OCI-M2 (cell line): Measurements from ENCODE around the gene DNMT1.

Source experiments
- DNase-seq: peaks from one replicate; lab custom pipeline; 2025; ENCODE audit not compliant: unreplicated experiment; lab: John Stamatoyannopoulos, UW

The DNMT1 gene

DNA sequence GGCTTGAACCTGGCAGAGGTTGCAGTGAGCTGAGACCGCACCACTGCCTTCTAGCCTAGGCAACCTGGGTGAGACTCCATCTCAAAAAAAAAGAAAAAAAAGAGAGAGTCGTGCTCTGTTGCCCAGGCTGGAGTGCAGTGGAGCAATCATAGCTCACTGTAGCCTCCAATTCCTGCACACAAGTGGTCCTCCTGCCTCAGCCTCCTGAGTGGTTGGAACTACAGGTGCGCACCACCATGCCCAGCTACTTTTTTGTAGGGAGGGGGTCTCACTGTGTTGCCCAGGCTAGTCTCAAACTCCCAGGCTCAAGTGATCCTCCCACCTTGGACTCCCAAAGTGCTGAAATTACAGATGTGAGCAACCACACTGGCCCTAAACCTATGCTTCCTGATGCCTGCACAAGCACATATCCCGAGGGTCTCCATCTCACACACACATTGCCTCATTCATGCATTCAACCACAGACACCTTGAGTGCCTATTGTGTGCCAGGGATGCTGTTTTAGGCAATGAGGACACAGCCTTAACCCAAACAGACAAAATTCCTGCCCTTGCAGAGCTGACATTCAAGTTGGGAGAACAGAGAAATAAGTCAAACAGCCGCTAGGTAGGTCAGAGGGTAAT, 94.5 kb downstream of the DNMT1 start:
- DNase-seq, result no peak

DNA sequence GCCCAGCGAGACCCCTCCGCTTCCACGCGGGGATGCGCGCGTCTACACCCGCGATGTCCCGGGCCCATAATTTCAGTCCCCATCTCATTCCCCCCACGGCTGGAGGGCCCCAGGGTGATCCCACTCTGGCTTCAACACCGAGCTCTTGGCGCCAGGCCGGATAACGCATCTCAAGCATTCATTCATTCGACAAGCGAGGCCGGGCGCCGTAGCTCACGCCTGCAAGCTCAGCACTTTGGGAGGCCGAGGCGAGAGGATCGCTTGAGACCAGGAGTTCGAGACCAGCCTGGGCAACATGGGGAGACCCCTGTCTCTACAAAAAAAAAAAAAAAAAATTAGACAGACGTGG, 98.2 kb downstream of the DNMT1 start:
- DNase-seq, result no peak

DNA sequence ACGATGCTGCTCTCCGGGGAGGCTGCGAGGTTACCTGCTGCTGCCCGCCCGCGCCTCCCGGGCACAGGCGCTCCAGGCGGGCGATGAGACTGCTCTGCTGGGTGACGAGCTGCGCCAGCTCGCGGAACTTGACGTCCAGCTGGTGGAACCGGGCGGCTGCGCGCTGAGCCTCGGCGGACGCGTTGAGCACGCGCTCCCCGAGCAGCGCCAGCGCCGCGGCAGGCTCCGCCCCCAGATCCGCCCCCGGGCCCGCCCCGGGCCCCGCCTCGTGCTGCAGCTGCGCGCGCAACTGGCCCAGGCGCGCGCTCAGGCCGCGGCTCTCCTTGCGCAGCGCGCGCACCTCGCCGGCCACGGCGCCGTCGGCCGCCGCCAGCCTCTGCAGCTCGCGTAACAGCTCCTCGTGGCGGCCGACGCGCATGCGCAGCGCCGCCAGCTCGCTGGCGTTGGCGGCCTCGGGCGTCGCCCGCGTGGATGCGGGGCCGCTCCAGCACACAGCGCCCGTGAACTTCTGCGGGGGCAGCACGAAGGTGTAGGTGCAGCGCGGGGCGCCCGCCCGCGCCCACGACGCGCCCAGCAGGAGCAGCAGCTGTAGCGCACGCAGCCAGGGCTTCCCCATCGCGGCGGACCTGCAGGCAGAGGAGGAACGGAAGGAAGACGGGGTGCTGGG, 98.7 kb downstream of the DNMT1 start:
- DNase-seq, result no peak

DNA sequence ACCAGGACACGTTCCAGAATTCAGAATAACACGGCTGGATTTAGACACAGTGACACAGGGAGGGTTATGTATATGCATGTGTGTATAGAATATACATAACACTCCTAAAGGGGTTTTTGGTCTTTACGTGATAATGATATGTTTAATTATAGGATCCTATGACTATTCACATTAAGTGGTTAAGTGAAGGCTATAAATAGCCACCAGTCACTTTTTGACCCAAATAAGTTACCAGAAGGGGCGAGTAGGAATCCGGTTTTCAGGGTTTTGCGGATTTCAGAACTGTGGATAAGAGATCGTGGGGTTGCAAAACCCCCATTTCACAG, 99.2 kb downstream of the DNMT1 start:
- DNase-seq, result no peak

DNA sequence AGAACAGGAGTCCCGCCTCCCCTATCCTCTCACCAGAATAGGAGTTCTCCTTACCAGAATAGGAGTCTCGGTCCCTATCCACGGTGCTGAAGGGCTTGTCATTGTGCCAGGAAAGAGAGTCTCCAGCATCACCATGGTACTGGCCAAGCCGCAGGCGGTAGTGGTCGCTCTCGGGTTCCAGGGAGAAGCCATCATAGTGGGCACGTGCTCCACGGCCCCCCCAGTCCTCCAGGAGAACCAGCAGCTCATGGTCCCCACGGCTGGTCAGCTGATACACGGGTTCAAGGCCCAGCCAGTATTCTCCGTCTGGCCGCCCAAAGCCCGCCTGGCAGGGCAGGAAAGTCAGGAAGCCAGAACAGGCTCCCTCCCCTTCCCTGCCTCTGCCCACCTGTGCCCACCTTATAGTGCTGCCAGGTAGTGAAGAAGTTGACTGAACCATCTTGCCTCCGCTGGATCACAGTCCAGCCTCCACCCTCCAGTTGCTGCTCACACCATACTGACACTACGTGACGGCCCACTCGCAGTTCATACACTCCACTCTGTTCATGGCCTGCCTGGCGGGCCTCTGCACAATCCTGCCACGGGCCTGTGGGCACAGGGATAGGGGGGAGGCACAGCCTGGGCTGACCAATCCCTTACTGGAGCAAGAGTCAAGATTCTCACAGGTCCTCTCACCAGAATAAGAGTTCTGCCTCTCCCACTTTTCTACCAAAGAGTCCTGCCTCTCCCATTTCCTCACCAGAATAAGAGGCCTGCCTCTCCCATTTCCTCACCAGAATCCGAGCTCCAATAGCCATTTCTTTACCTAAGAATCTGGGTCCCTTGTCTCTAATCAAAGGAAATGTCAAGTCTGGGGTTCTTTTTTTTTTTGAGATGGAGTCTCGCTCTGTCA, 101.2 kb downstream of the DNMT1 start:
- DNase-seq, result no peak

DNA sequence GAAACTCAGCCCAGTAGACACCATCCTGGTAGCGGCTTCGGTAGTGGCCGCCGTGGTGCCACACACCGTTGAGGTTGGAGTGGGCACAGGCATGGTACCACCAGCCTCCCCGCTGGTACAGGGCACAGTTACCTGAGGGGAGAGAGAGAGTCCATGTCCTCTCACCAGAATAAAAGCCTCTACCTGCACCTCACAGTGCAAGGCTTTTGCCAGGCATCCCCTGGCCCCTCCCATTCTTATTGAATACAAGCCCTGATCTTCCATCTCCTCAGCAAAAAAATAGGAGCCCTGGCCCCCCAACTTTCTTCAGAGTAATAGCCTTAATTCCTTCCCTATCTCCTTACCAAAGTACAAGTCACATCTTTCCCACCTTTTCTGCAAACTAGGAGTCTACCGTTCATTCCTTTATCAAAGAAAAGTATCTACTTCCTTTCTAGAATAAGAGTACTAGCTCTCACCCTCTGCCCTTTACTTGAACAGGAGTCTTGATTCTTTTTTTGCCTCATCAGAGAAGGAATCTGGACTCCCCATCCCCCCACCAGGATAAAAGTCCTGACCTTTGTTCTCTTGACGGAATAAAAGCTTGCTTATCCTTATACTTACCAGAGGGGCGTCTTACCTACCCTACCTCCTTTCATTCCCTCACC, 102.0 kb downstream of the DNMT1 start:
- no peak for DNase-seq

DNA sequence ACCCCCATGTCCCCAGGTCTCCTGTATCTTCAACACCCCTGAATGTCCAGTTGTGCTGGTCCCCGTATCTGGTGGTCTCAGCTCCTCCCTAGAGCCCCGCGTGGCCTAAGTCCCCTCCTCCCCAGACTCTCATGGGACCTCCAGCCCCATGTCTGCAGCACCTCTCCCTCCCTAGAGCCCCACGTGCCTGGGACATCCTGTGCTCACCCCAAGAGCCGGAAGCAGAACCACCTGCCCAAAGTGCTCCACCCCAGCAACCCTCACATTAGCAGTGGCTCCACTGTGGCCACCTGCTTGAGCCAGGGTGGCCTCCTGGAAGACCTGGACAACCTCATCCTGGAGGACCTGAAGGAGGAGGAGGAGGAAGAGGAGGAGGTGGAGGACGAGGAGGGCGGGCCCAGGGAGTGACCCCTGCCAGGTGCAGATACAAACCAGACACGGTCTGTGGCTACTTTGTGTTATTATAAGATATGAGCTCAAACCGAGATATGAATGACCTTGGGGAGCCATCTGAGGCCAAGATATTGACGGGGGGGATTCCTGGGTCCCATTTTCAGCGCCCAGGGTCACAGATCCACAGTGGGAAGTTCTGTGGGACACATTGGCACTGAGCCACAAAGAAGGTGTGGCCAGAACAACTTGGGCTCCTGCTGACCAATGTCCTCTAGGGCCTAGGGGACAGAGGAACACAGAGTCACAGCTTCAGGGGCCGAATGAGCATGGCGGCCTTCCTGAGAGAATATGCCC, 102.7 kb downstream of the DNMT1 start:
- no peak for DNase-seq

DNA sequence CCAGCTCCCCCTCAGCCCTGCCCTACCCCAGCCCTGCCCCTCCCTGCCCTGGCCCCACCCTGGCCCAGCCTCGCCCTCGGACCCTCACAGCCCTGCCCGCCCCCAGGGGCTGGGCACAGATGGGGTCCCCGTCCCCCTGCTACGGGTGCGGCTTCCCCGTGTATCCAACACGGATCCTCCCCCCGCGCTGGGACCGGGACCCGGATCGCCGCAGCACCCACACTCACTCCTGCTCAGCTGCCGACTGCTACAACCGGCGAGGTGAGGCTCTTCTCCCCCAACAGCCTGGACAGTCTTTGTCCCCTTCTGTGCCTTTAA, 103.4 kb downstream of the DNMT1 start:
- no peak for DNase-seq

DNA sequence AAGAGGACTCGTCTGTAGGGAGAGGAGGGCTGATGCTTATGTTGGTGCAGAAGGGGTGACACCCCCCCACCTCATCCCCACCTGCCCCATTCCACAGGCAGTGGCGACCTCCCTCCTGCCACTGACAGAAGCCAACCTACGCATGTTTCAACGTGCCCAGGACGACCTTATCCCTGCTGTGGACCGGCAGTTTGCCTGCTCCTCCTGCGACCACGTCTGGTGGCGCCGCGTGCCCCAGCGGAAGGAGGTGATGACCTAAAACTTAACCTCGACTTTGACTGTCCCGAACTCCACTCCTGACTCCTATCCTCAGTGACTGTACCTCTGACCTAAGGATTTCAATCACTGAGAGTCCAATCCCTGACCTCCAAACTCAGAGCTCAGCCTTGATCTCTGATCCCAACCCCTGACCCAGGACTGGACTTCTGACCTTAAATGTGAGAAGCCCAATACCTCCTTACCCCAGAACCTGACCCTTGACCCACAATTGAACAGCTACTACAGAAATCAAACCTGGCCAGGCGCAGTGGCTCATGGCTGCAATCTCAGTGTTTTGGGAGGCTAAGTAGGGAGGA, 104.9 kb downstream of the DNMT1 start:
- DNase-seq, result no peak

DNA sequence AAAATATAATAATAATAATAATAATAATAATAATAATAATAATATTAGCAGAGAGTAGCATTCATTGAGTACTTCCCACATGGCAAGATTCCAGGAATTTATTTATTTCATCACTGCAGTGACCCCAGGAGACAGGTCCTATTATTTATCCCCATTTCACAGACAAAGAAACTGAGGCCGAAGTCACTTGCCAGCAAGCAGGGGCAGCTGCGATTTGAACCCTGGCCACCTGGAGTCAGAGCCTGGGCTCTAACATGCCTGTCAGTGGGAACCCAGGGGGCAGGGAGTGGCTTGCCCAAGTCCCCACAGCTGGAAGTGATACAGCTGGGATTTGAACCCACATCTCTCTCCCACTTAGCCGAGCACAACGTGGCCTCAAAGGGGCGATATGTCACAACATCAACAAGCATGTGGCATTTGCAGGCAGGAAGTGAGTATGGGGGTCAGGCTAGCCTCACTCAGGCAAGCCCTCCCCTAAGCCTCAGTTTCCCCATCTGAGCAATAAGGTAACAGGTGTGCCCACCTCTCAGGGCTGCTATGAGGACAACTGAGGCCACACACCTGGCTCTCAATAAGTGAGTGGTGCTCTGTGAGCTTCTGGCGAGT, 105.7 kb downstream of the DNMT1 start:
- no peak for DNase-seq

DNA sequence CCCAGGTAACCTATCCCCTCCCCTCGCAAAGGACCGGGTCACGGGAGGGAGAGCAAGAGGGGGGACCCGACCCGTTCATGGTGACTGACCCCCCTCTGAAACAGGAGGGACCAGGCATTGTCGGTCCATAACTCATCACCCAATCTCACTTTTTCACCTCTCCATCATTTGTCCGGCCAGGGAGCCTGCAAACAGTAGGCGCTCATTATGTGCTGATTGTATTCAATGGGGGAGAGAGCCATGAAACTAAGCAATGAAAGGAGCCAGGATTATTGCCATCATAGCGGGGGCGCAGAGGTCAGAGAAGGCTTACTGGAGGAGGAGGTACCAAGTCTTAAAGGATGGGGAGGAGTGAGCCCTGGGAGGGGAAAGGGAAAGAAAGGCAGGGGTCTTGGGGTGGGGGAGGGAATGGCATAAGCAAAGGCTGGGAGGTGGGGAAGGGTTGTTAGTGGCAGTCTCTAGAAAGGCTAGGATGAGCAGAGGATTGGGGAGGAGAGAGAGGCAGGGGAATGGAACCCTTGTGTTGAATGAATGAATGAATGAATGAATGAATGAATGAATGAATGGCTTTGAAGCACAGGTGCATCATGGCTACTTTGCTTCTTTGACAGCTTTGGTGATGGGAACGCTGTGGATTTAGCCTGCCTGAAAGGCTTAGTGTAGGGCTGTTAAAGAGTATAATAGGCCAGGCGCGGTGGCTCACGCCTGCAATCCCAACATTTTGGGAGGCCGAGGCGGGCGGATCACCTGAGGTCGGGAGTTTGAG, 107.3 kb downstream of the DNMT1 start:
- DNase-seq, result no peak

DNA sequence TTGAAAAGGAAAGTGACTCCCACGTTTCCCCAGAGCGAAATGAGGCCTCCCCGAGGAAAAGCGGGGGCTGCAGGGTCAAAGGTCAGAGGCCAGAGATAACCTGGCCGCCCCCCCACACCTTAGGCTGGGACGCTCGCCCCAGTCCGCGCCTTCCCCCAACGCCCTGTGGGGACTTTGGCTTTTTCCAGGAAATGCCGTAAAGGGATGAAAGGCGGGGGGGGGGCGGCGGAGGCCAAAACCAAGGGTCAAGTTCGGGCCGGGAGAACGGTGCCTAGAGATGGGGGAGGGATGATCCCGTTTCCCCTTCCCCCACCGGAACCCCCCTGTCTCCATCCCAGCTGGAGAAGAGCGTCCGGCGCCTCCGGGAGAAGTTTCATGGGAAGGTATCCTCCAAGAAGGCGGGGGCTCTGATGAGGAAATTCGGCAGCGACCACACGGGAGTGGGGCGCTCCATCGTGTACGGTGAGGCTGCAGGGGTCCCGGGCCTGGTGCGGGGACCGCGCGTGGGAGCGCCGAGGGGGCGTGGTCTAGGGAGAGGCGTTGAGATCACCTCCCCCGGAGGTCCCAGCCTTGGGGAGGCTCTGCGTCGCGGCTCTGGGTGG, 108.1 kb downstream of the DNMT1 start:
- DNase-seq, result no peak

DNA sequence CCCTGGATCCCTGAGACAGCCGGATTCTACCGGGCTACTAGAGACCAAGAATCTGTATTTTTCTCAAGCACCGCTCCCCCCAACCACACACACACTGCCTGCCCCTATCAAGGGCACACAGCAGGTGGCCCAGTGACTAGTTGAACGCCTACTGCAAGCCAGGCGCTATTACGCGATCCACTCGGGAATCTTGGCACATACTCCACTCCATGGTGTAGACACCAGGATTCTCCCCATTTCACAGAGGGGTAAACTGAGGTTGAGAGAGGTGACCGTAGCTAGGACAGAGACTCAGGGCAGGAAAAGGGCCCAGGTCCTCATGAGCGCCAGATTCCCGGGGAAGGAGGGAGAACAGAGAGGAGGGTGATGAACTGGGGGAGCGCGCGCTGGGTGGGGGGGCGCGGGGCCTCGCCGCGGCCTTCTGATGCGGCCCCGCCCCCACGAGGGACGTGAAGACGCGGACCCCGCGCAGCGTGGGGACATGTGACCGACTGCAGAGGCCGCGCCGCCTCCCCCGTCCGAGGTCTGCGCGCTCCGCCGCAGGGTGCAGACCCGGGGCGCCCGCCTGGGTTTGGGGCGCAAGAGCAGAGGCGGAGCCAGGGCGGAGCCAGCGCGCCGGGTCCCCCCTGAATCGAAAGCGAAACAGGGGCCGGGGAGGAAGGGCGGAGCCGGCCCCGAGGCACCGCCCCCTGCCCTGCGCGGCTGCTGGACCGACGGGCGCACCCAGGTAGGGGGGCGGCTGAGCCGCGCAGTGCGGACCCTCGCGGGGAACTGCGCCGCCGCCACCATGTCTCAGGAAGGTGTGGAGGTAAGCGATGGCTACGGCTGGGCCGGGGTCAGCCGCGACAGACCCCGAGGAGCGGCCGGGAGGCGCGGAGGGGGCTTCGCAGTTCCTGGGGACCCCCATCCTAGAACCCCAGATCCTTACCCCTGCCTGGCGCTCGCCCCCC, 108.8 kb downstream of the DNMT1 start, which contains the start of gene SHFL:
Gene SHFL, plus strand, starts transcription at position 677 of the 950 bp plus-strand sequence. Its CDS starts 111 bp downstream, at position 788.
- peak; percentile 92 for DNase-seq

DNA sequence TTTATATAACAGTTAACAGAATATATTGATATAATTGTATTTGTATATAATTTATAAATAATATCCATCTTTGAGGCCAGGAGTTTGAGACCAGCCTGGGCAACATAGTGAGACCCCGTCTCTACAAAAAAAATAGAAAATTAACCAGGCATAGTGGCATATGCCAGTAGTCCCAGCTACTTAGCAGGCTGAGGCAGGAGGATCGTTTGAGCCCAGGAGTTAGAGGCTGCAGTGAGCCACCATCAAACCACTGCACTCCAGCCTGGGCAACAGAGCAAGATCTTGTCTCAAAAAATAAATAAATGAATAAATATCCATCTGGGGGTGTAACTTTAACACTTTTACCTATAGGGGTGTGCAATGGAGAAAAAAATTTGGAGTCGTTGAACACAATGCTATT, 110.0 kb downstream of the DNMT1 start:
- DNase-seq, result no peak

DNA sequence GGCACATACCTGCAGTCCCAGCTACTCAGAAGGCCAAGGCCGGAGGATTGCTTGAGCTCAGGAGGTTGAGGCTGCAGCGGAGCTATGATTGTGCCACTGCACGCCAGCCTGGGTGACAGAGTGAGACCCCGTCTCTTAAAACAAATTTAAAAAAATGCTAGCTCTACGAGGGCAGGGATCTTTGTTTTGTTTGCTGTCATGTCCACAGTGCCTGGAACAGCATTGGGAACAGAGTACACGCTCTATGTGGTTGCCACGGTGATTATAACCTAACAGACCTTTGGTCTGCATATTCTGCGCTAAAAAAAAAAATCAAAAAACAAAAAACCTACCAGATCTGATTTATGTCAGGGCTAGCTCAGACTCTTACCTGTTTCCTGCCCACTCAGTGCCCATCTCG, 110.8 kb downstream of the DNMT1 start:
- DNase-seq, result no peak
